NOMO-1 (cell line): ENCODE results near the gene ZNF618.

Experiments used
- DNase-seq, 2 experiments: peaks; one replicate each; lab custom pipeline; 2025; ENCODE audit not compliant: unreplicated experiment in 2 of 2; lab: John Stamatoyannopoulos, UW

Gene ZNF618

DNA sequence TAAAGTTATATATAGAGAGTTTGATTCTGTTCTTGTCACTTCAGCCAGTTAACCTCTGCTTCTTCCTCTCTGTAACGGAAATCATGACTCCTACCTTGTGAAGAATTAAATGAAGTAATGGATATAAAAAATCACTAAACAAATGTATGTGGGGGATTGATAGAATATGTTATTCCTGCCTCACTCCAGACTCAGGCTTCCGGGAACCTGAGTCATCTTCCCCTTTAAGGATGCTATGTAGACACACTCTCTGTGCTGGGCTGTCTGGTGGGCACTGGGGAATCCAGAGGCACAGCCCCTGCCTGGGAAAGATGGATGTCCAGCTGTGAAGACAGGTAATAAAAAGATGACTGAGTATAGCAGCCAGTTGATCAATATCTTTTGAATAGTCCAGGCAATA, 77.4 kb downstream of the ZNF618 start:
- no peak for DNase-seq

DNA sequence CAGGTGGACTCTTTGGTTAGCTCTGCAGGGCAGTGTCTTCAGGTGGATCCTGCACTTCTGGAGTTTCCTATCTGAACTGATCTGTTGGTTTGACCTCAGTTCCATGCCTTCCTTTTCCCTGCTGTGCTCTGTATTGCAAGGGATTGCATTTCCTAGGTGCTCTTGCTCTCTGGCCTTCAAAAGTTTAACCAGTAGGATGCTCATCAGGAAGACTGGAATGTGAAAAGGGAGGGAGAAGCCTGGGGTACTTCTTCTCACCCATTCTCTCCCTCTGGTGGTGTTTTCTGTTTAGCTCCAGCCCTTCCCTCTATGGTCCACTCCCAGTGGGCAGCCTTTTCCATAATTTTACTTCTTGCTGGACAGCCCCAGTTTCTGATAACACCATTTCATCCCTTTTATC, 78.5 kb downstream of the ZNF618 start:
- DNase-seq: no peak

DNA sequence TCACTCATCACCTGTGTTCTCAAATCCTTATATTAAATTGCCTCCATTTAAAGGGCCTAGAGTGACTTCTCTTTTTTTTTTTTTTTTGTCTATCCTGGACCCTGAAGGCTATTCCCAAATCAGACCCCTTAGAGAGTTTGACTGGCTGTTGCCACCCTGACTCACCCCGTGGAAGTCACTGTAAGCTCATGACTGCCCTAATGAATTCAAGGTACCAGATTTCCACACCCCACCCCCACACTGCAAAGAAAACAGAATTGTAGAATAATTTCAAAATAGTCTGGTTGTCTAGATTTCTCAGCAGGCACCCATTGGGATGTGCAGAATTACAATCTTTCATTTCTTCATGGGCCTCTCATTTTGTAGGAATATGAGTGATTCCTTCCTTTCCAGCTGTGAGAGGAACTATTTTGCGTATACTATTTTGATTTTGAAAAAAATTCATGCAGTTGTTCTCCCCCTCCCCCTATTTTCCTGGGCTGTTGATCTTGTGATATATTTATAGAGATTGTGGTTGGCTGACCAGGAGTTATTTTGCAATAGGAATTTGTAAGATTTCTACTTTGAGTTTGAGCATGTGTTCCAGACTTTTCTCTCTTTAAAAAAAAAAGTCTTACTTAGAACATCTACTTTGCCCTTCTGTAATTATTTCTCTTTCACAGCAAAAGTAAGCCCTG, 79.1 kb downstream of the ZNF618 start:
- DNase-seq: peak; percentile 47 to 61

DNA sequence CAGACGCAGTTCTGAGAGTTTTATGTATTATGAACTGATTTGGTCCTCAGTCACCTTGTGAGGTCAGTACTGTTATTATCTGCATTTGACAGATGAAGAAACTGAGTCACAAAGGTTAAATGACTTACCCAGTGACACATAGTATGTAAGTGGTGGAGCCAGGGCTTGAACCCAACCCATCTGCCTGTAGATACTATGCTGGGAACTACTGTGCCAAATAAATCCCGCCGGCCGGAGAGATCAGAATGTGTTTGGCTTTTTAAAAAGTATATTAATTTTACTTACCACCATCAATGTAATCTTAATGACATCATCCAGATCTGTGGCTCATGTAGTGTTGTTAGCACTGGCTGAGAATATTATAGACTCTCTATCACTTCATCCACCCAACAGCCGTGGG, 80.8 kb downstream of the ZNF618 start:
- no peak for DNase-seq

DNA sequence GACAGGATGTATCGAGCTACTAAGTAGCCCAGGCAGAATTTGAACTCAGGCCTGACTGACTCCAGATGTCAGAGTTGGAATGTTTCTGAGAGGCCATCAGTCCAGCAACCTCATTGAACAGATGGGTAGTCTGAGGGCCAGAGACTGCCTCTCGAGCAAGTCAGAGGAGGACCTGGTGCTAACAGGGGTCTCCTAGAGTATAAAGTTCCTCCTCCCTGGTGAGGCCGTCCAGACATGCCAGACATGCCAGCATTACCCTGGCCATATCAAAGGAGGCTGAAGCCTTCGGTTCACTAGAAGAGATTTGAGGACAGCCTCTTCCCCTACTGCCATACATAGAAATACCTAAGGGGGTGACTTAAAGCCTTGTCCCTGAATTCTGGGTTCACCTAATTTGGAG, 81.2 kb downstream of the ZNF618 start:
- DNase-seq: no peak

DNA sequence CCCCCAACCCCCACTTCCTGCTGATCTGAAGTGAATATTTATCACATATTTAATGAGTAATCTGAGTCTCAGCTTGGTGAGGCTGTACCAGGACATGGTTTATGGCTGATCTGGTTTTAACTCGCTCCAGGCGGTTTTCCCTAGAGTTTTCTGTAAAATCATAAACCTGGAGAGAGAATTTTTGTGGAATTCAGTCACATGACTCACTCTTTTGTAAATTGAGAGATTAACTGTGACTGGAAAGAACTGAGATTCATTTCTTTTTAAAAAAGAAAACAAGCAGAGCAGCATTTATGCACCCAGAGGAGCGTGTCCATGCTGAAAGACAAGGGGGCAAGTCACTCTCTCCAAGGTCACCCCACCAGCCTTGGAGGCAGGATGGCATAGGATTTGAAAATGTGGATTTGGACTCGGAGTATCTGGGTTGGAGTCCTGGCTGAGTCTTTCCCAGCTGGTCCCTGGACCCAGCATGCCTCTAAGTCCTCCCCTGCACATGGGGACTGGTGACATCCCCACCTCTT, 81.8 kb downstream of the ZNF618 start:
- DNase-seq: no peak

DNA sequence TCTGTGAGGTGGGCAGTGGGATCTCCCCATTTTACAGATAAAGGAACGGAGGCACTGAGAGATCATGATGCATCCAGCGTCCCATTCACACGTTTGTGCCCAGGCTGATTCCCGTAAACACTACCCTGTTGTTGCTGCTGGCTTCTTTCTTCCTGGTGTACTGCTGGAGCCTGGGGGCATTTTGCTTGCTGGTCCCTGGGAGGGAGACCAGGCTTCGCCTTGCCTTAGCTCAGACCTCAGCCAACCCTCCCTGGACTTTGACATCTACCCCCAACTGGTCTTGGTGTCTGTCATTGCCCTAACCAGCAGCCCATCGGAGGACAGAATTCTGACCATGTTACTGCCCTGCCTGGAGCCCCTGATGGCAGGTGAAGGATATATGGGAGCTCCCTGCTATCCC, 82.4 kb downstream of the ZNF618 start:
- DNase-seq: no peak

DNA sequence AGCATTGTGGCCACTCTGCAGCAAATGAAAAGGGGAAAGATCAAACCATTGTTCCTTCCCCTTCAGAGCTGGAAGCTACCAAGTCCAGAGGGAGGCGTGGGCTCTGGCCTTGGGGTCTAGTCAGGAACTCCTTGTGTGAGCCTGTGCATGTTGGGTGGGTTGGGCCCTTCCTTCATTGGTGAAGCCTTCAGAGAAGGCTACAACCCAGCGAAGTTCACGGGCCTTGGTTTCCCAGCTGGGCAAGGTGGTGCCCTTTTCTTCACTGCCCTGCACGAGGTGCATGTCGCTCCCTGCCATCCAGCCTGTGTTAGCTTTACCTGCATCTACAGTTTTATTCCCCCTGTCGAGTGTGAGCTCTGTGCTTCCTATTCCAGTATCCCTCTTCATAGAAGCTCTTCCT, 84.7 kb downstream of the ZNF618 start:
- no peak for DNase-seq

DNA sequence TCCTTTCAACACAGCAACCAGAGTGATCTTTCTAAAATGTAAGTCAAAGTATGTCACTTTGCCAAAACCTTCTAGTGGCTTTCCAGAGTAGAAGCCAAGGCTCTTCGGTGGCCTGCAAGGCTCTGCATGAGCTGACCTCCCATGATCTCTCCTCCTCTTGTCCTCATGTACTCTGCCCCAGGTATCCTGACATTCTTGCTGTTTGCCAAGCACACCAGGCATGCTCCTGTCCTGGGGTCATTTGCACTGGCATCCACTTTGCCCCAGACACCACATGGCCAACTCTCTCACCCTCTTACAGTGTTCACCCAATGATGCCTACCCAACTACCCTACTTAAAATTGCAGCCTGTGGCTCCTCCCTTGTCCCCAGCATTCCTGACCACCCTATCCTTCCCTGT, 86.3 kb downstream of the ZNF618 start:
- no peak for DNase-seq

DNA sequence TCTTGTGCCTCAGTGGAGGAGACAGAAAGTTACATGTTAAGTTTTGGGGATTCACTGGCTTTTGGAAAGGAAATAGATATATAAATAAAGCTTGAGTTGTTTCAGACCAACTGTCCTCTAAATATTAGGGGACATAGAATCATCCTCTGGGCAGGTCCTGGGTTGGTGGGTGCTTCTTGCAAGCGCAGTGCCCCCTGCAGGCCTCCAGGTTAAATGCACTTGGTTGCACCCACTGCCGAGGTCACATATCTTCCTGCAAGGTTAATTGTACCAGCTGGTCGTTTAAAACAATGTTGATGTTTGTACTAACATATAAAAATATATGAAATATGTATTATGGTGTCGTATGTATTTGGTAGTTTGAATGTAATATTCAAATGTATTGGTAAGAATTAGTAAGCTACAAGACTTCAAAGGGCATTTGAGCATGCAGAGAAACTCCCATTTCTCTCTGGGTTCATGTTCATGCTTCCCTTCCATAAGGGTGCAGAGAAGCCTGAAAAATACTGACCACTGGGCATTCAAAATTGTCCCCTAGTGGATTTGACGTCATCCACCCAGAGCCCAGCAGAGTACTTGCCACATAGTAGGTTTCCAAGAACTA, 87.0 kb downstream of the ZNF618 start:
- peak; percentile 49 to 59 for DNase-seq

DNA sequence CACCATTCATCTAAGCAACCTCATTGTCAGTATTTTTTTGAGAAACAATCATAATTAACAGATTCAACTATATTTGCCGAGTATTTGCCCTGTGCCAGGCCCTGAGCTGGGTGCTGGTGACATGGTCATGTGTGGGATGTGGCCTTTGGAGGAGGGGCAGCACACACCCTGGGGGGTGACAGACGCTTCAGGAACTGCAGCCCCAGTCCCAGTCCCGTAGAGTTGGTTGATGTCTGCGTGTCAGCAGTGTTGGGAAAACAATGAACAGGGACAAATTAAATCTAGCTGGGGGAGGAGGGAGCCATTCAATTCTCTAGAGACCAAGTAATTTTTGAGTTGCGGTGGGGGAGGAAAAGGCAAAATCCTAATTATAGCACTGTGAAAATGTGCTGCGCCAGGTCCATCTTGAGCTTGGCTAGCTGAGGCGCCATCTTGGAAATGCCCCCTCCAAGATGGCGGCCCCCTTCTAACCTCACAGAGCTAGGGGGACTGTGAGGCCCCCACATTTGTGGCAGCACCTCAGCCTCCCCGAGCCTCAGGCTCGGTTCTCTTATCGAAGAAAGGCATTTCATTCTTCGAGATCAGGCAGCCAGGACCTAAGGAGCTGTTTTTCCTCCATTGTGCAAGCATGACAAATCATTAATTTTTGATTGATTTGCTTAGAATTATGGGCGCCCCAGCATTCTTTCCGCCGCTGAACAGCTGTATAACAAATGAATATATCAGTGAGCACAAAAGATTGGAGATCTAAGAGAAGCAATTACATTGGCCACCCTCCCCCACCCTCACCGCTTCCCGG, 87.8 kb downstream of the ZNF618 start:
- no peak for DNase-seq

DNA sequence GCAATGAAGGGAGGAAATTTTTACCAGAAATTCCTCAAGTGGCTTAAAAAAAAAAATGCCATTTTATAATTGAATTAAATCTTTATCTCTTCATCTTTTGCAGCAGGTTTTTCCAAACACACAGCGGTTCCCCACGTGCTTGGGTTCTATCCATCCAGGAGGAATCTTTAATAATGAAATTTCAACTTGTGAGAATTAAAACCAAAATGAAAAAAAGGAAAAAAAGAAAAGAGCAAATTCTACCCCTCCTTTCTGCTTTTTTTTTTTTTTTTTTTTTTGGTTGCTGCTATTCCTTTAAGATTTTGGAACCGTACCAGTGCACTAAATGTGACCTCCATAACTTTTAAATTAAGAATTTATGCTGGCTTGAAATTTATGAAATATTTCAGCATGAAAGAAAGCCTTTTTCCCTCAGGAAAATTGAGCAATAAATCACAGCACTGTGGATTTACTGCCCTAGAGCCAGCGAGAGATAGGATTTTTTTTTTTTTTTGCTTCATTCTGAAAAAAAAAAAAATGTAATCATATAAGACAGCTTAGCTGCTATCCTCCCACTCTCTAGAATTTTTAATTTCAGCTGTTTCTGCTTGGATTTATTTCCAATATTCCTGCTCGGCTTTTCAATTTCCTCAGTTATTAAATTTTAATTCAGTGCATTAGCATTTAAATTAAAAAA, 88.5 kb downstream of the ZNF618 start:
- DNase-seq: no peak

DNA sequence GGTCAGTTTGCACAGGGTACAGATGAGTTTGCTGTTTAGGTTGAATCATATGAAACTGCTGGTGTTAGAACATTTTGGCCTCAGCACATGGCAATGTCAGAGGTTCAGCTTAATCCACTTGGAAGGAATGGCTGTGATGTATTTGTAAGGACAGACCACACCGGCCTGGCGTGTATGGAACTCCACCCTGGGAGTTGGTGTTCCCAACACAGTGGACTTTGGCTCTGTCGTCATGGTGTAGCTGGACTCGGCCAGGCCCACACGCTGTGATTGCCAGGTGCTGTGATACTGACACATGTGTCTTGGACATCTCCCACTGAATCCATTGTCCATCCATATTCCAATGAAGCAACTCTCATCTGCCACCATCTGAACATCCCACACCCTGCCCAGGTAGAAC, 90.3 kb downstream of the ZNF618 start:
- no peak for DNase-seq

DNA sequence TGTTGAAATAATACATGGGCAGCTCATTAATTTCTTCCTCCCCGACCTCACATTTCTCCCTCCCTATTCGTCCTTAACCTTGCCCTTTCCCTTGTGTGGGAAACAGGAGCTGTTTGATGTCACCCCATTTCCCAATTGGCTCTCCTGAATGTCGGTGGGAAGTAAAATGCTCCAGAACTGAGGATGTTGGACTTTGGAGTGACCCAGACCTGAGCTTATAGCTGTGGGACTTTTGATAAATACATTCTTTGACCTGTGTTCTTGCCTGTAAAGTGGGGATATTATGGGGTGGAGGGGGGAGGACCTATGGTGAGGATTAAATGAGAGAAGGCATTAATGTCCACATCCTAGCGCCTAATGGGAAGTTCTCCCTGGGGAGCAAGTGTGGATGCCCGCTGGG, 91.3 kb downstream of the ZNF618 start:
- DNase-seq: no peak

DNA sequence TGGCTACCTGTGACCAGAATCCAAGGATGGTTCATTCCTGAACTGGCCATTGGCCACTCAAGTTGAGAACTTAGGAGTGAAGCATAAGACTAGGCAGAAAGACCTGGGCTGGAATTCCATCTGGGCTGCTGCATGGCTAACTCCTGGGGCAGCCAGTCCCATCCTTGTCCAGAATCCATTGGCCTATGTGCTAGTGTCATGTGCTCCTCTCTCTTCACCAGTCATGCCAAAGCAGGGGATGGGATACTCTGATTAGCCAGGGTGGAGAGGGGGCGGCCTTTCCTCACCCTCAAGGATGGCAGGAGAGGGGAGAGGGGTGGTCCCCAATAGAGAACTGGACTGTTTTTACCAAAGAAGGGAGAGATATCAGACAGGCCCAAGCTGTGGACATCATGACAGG, 93.2 kb downstream of the ZNF618 start:
- no peak for DNase-seq

DNA sequence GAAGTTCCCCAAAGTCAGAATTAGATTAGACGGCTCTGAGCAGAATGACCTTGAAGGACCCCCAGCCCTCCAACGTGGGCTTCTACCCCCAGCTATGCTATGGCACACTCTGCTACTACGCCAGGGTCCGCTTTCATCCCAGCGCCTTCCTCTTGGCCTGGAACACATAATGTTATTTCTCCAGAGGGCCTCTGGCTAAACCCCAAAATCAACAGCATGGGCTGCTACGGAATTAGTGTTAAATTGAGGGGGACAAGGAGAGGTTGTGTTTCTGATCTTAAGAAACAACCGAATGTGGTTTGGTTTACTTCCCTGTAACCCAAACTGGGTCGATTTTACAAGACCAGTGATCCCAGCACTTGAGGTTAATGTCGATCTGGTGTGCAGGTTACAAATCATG, 97.1 kb downstream of the ZNF618 start:
- no peak for DNase-seq

DNA sequence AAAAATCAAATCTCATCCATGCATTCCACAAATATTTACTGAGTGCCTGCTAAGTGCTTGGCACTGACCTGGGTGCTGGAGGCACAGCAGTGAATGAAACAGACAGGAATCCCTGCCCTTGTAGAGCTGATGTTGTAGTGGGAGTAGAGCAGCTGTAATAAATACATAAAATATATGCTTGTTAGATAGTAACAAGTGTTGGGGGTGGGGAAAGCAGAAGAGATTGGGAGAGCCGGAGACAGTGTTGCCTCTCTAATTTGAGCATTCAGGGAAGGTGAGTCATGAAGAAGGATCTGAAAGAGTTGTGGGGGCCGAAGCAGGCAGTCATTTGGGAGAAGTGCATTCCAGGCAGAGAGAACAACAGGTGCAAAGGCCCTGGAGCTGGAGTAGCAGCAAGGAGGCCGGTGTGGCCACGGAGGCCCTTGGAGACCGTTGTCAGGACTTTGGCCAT, 97.9 kb downstream of the ZNF618 start:
- no peak for DNase-seq

DNA sequence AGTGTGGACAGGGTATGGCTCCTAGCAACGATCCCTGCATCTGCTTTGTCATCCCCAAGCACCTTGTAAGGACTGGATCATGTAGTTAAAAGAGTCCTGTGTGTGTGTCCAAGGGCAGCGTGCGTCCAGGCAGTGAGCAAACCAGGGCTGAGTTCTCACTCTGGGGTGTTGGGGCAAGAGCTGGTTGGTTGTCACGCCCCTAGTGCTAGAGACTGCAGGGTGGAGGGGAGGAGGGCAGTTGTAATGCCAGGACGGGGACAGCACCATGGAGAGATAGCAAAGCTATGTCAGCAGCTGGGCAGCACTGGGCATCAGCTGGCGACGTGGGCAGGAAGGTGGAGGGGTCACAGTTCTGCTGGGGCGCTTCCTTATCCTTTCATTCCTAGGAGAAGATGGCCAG, 100.8 kb downstream of the ZNF618 start:
- DNase-seq: no peak

DNA sequence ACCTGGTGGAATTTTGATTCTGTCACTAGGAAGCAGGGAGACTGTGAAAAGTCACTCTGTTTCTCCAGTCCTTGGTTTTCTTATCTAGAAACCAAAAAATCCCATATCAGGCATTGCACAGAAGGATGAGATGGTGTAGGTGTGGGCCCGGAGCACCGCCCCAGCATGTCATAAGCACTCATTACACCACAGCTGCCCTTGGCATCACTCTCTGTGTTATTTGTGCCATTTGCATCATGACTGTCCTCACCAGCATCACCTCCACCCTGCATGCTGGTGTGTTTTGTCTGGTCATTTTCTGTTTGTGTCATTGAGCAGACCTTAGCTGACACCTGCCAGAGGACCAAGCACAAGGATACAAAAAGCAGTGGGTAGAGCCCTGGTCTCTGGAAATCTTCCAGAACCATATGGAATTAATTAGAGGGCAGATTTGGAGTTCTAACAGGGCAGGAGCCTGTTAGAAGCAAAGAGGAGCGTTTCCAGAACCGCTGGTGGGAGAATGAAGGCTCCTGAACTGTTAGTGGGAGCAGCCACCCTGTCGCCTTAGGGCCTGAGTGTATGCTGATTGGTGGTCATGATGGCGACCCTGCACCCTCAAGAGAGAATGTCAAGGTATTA, 102.7 kb downstream of the ZNF618 start:
- no peak for DNase-seq

DNA sequence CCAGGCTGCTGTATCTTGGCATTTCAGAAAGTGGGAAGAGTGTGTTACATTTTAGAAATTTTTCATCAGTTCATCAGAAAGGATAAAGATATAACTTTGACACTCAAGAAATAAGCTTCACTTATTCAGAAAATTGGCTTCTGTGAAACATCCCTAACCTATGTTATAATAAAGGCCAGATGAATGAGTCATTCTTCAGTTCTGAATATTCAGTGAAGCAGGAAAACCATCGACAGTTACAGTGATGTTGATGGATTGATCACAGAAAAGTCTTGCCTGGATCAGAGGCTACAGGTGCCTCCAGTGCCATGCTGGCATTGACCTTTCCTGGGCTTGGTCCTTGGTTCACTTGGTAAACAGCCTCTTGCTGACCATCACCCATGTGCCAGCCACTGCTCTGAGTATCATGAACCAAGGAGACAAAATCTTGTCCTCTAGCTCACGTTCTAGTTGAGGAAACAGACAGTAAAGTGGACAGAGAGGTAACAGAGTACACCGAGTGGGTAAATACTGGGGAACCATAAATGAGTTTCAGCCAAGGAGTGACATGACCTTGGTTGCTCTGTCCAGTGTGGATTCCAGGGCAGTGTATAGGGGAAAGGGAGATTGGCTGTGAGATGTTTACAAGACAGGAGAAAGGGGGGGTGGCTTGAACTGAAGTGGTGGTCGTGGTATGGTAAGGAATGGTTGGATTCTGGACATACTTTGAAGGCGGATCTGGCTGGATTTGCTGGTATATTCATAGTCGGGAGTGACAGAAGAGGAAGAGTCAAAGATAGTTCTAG, 103.4 kb downstream of the ZNF618 start:
- DNase-seq: no peak
